Measurements from ENCODE around the gene ATP4B. TPM values are rescaled to one million over a fixed set of nuclear protein-coding genes. Genes with fewer than 3 reads are reported as not detected.

ATP4B gene
- total and polyA plus RNA-seq, 7 donors: 0.04 TPM; not detected in 6

- intact Hi-C loops (cut with DNase I): no loop called here
- H3K27me3 ChIP-seq (ENCODE audit: insufficient read depth in 3 of 3, low read length in 2 of 3): no peaks in the 10 kb centered on the region
- peaks cover 0 to 12% of the 10 kb centered on the region in 2 donors for H3K36me3 ChIP-seq (ENCODE audit: insufficient read depth in 1 of 2, low read depth in 1 of 2)
- no peak for DNase-seq
- H3K9me3 ChIP-seq: no peaks in the 10 kb centered on the region
- no peak for TF ChIP-seq CTCF (IDR thresholded peaks at IDR 0.05)
- ATAC-seq: no peak
- no peak overlapping the region for H3K4me3 ChIP-seq
- no peak overlapping the region for H3K27ac ChIP-seq
- 95 to 98% (median 97%) methylated on average over 16 of the region's 16 CpGs for WGBS, 3 donors
- H3K4me1 ChIP-seq: no peaks in the 10 kb centered on the region
Observed at GRCh38 chr13:113613789-113614379, 44.1 kb downstream of the ATP4B start.

GRCh38 chr13:113612607-113613006 lies 45.4 kb downstream of the ATP4B start:
- no peak for ATAC-seq
- Histone ChIP-seq H3K4me1 (peaks cover 1% of the 10 kb centered on the region), H3K27me3 (ENCODE audit: insufficient read depth in 3 of 3, low read length in 2 of 3) (no peaks in the 10 kb centered on the region), H3K9me3 (no peaks in the 10 kb centered on the region), H3K4me3 (no peak overlapping the region), H3K36me3 (ENCODE audit: insufficient read depth in 1 of 2, low read depth in 1 of 2) (peaks cover 0 to 12% of the 10 kb centered on the region in 2 donors), H3K27ac (no peak overlapping the region)
- intact Hi-C loops (cut with DNase I): no loop called here
- DNase-seq: no peak
- no peak for TF ChIP-seq CTCF (IDR thresholded peaks at IDR 0.05)
- WGBS, 3 donors: 60 to 72% (median 63%) methylated on average over 10 of the region's 10 CpGs

DNA sequence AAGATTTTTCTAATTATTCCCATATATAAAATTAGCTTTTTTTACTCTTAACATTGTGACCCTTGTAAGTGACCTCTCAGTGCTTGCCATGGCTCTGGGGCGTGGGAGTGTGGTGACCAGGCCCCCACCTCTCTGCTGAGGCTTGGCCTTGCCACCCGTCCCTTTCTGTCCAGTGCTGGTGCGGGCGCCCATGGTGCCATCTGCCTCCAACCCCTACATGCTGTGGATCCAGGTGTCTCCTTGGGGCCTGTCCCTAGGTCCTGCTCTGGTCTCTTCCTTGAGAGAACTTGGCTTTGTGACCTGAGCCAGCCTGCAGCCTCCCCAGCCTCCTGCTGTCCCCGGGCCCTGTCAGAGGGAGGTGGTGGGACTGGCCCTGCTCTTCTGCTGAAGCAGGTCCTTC lies 46.0 kb downstream of the ATP4B start:
- DNase-seq (no peak), ATAC-seq (no peak)
- TF ChIP-seq CTCF (IDR thresholded peaks at IDR 0.05): no peak
- no peaks in the 10 kb centered on the region for H3K9me3 ChIP-seq
- H3K4me3 ChIP-seq: no peak overlapping the region
- intact Hi-C loops (cut with DNase I): no loop called here
- no peaks in the 10 kb centered on the region for H3K27me3 ChIP-seq (ENCODE audit: insufficient read depth in 3 of 3, low read length in 2 of 3)
- 89 to 94% (median 93%) methylated on average over 5 of the region's 5 CpGs for WGBS, 3 donors
- peaks cover 0 to 12% of the 10 kb centered on the region in 2 donors for H3K36me3 ChIP-seq (ENCODE audit: insufficient read depth in 1 of 2, low read depth in 1 of 2)
- H3K4me1 ChIP-seq: peaks cover 5% of the 10 kb centered on the region
- no peak overlapping the region for H3K27ac ChIP-seq

DNA sequence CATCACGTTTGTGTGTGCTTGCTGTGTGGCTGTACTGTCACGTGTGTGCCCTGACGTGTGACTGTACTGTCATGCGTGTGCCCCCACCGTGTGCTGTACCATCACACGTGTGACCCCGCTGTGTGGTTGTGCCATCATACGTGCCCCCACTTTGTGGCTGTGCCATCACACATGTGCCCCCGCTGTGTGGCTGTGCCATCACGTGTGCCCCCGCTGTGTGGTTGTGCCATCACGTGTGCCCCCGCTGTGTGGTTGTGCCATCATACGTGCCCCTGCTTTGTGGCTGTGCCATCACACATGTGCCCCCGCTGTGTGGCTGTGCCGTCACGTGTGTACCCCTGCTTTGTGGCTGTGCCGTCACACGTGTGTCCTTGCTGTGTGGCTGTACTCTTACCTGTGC lies 47.7 kb downstream of the ATP4B start:
- Histone ChIP-seq H3K27ac (no peak overlapping the region), H3K9me3 (no peaks in the 10 kb centered on the region), H3K27me3 (ENCODE audit: insufficient read depth in 3 of 3, low read length in 2 of 3) (no peaks in the 10 kb centered on the region), H3K4me1 (peaks cover 5% of the 10 kb centered on the region), H3K4me3 (no peak overlapping the region), H3K36me3 (ENCODE audit: insufficient read depth in 1 of 2, low read depth in 1 of 2) (peaks cover 0 to 12% of the 10 kb centered on the region in 2 donors)
- WGBS, 3 donors: 94 to 97% (median 95%) methylated on average over 19 of the region's 19 CpGs
- intact Hi-C loops (cut with DNase I): no loop called here
- DNase-seq (no peak), ATAC-seq (no peak)
- no peak for TF ChIP-seq CTCF (IDR thresholded peaks at IDR 0.05)

- DNase-seq: no peak
Observed at GRCh38 chr13:113609616-113610015, 48.4 kb downstream of the ATP4B start.

More at GRCh38 chr13:113609616-113610015, 48.4 kb downstream of the ATP4B start:
- TF ChIP-seq CTCF (IDR thresholded peaks at IDR 0.05): no peak
- WGBS, 3 donors: 94 to 95% (median 94%) methylated on average over 13 of the region's 13 CpGs
- Histone ChIP-seq H3K36me3 (ENCODE audit: insufficient read depth in 1 of 2, low read depth in 1 of 2) (peaks cover 0 to 12% of the 10 kb centered on the region in 2 donors), H3K4me3 (no peak overlapping the region), H3K4me1 (peaks cover 5% of the 10 kb centered on the region), H3K9me3 (no peaks in the 10 kb centered on the region), H3K27ac (no peak overlapping the region), H3K27me3 (ENCODE audit: insufficient read depth in 3 of 3, low read length in 2 of 3) (no peaks in the 10 kb centered on the region)
- no peak for ATAC-seq
- intact Hi-C loops (cut with DNase I): no loop called here
